HG03439 (cell line): Measurements from ENCODE around the gene EDA.

Source experiments
- ATAC-seq: cut with Tn5 transposase; IDR thresholded peaks from one replicate; pipeline ENCODE4 v1.9.1; 2021; ENCODE audit warnings: mild to moderate bottlenecking, moderate library complexity; ENCODE audit not compliant: unreplicated experiment

EDA gene

GRCh38 chrX:70022616-70023015, 406.7 kb downstream of the EDA start:
- ATAC-seq = no peak

- no peak for ATAC-seq
Measured at GRCh38 chrX:70025464-70025863, 409.6 kb downstream of the EDA start.

GRCh38 chrX:70026112-70026850, 410.4 kb downstream of the EDA start:
- no peak for ATAC-seq

- ATAC-seq = no peak
Measured at GRCh38 chrX:70026851-70027200, 410.9 kb downstream of the EDA start.

GRCh38 chrX:70029863-70030262, 413.9 kb downstream of the EDA start:
- ATAC-seq = no peak

- ATAC-seq = peak; percentile 81
Measured at GRCh38 chrX:70030301-70030767, 414.4 kb downstream of the EDA start.

GRCh38 chrX:70032792-70033191, 416.9 kb downstream of the EDA start:
- no peak for ATAC-seq

GRCh38 chrX:70033348-70034051, 417.6 kb downstream of the EDA start:
- peak; percentile 52 for ATAC-seq

- ATAC-seq = no peak
Measured at GRCh38 chrX:70034646-70035045, 418.7 kb downstream of the EDA start.

- ATAC-seq = no peak
Measured at GRCh38 chrX:70038515-70038914, 422.6 kb downstream of the EDA start.

- ATAC-seq = no peak
Measured at GRCh38 chrX:70038951-70039350, 423.0 kb downstream of the EDA start.

- no peak for ATAC-seq
Measured at GRCh38 chrX:70039758-70040157, 423.8 kb downstream of the EDA start.

- ATAC-seq = no peak
Measured at GRCh38 chrX:70041993-70042392, 426.1 kb downstream of the EDA start.

GRCh38 chrX:70042399-70043371, 426.8 kb downstream of the EDA start:
- no peak for ATAC-seq

GRCh38 chrX:70043685-70044084, 427.8 kb downstream of the EDA start:
- no peak for ATAC-seq

- no peak for ATAC-seq
Measured at GRCh38 chrX:70044541-70045245, 428.8 kb downstream of the EDA start.

- ATAC-seq = no peak
Measured at GRCh38 chrX:70046978-70047377, 431.1 kb downstream of the EDA start.

- no peak for ATAC-seq
Measured at GRCh38 chrX:70049406-70049805, 433.5 kb downstream of the EDA start.

- no peak for ATAC-seq
Measured at GRCh38 chrX:70049925-70050324, 434.0 kb downstream of the EDA start, which contains the start of gene AWAT2. AWAT2 (minus strand) TSS chrX:70049938; CDS start chrX:70049932, 6 bp downstream.

GRCh38 chrX:70052895-70053615, 437.1 kb downstream of the EDA start:
- ATAC-seq = no peak
